ENCODE results near the gene HMCES. TPM values are rescaled to one million over a fixed set of nuclear protein-coding genes. Genes with fewer than 3 reads are reported as not detected.

The HMCES gene
- total RNA-seq, 1 experiment from 2014 or later: 83.6 TPM

GRCh38 chr3:129327510-129327909 lies 48.8 kb downstream of the HMCES start:
- CTCF ChIA-PET: interaction anchor here (0.6 to 1.7 kb wide), 3 partner anchors 39 to 86 kb away, joined by 4 read pairs; no protein-coding TSS in a partner anchor
- no peaks in the 10 kb centered on the region for H3K9me3 Mint-ChIP-seq (ENCODE audit: low read depth, unreplicated experiment)

GRCh38 chr3:129329858-129330257 lies 51.2 kb downstream of the HMCES start:
- Mint-ChIP-seq H3K9me3 (ENCODE audit: low read depth, unreplicated experiment) (no peaks in the 10 kb centered on the region), H3K27me3 (ENCODE audit: unreplicated experiment) (peaks cover 52% of the 10 kb centered on the region), H3K4me3 (ENCODE audit: low read depth, unreplicated experiment) (no peak overlapping the region), H3K36me3 (ENCODE audit: insufficient read depth, unreplicated experiment) (no peaks in the 10 kb centered on the region), H3K27ac (ENCODE audit: unreplicated experiment) (no peak overlapping the region), H3K4me1 (ENCODE audit: low read depth, unreplicated experiment) (no peaks in the 10 kb centered on the region)
- intact Hi-C loops (cut with micrococcal nuclease; ENCODE audit: unreplicated experiment): no loop called here
- BruUV-seq (replicated peaks): no TSS peak
- DNase-seq: no peak
- TF ChIP-seq CTCF (IDR thresholded peaks at IDR 0.05; ENCODE audit: unreplicated experiment): no peak
- CTCF ChIA-PET: no interaction called here

More at GRCh38 chr3:129327510-129327909, 48.8 kb downstream of the HMCES start:
- intact Hi-C loops (cut with micrococcal nuclease; ENCODE audit: unreplicated experiment): no loop called here
- DNase-seq: no peak
- Mint-ChIP-seq H3K36me3 (ENCODE audit: insufficient read depth, unreplicated experiment) (no peaks in the 10 kb centered on the region), H3K4me1 (ENCODE audit: low read depth, unreplicated experiment) (no peaks in the 10 kb centered on the region), H3K27ac (ENCODE audit: unreplicated experiment) (no peak overlapping the region), H3K4me3 (ENCODE audit: low read depth, unreplicated experiment) (no peak overlapping the region), H3K27me3 (ENCODE audit: unreplicated experiment) (peaks cover 34% of the 10 kb centered on the region)
- no TSS peak for BruUV-seq (replicated peaks)
- TF ChIP-seq CTCF (IDR thresholded peaks at IDR 0.05; ENCODE audit: unreplicated experiment): no peak

- CTCF ChIA-PET: interaction anchor here (0.8 kb wide), 1 partner anchor 14 kb away, joined by 3 read pairs; a partner anchor contains a TSS
- no peaks in the 10 kb centered on the region for H3K36me3 Mint-ChIP-seq (ENCODE audit: insufficient read depth, unreplicated experiment)
- no peaks in the 10 kb centered on the region for H3K9me3 Mint-ChIP-seq (ENCODE audit: low read depth, unreplicated experiment)
- H3K4me1 Mint-ChIP-seq (ENCODE audit: low read depth, unreplicated experiment): no peaks in the 10 kb centered on the region
- intact Hi-C loops (cut with micrococcal nuclease; ENCODE audit: unreplicated experiment): no loop called here
- TF ChIP-seq CTCF (IDR thresholded peaks at IDR 0.05; ENCODE audit: unreplicated experiment): no peak
- no peak overlapping the region for H3K4me3 Mint-ChIP-seq (ENCODE audit: low read depth, unreplicated experiment)
- BruUV-seq (replicated peaks): no TSS peak
- DNase-seq: no peak
- H3K27ac Mint-ChIP-seq (ENCODE audit: unreplicated experiment): no peak overlapping the region
- H3K27me3 Mint-ChIP-seq (ENCODE audit: unreplicated experiment): peaks cover 58% of the 10 kb centered on the region
These were observed 51.7 kb downstream of the HMCES start for GRCh38 chr3:129330409-129330808.

GRCh38 chr3:129333891-129334290 lies 55.2 kb downstream of the HMCES start:
- BruUV-seq (replicated peaks): no TSS peak
- H3K27ac Mint-ChIP-seq (ENCODE audit: unreplicated experiment): no peak overlapping the region
- peaks cover 77% of the 10 kb centered on the region for H3K27me3 Mint-ChIP-seq (ENCODE audit: unreplicated experiment)
- CTCF ChIA-PET: no interaction called here
- DNase-seq: no peak
- no peaks in the 10 kb centered on the region for H3K36me3 Mint-ChIP-seq (ENCODE audit: insufficient read depth, unreplicated experiment)
- H3K9me3 Mint-ChIP-seq (ENCODE audit: low read depth, unreplicated experiment): no peaks in the 10 kb centered on the region
- H3K4me3 Mint-ChIP-seq (ENCODE audit: low read depth, unreplicated experiment): no peak overlapping the region
- intact Hi-C loops (cut with micrococcal nuclease; ENCODE audit: unreplicated experiment): no loop called here
- no peaks in the 10 kb centered on the region for H3K4me1 Mint-ChIP-seq (ENCODE audit: low read depth, unreplicated experiment)
- TF ChIP-seq CTCF (IDR thresholded peaks at IDR 0.05; ENCODE audit: unreplicated experiment): no peak
